GM18519 (cell line): ENCODE results near the gene PDE4D.

ENCODE experiments used
- ATAC-seq: cut with Tn5 transposase; IDR thresholded peaks from one replicate; pipeline ENCODE4 v1.9.1; 2021; ENCODE audit warnings: mild to moderate bottlenecking, moderate library complexity; ENCODE audit not compliant: unreplicated experiment, low FRiP score

PDE4D gene

GRCh38 chr5:59713498-59713844 is 180.1 kb downstream of the PDE4D start:
- no peak for ATAC-seq

- no peak for ATAC-seq
These were observed 180.6 kb downstream of the PDE4D start for GRCh38 chr5:59712836-59713497.

DNA sequence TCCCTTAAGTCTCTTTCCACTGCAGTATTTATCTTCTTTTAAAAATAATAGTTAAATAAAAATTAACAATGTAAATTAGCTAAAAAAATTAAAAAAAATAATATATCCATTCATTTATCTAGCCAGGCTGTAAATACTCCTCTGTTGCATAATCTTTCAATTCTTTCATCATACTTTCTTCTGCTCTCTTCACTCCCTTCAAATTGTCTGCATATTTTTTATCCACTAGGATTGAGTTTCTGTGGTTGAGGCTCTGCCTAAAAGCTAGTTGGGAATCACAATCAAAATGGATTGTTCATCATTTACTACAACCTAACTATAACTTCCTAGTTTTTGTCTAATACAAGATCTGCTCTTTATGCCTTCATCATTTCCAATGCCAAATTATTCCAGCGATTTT is 182.2 kb downstream of the PDE4D start:
- ATAC-seq = no peak

GRCh38 chr5:59709846-59710245 is 183.7 kb downstream of the PDE4D start:
- no peak for ATAC-seq

GRCh38 chr5:59709346-59709821 is 184.1 kb downstream of the PDE4D start:
- ATAC-seq = no peak

GRCh38 chr5:59704936-59705335 is 188.6 kb downstream of the PDE4D start:
- ATAC-seq = no peak

DNA sequence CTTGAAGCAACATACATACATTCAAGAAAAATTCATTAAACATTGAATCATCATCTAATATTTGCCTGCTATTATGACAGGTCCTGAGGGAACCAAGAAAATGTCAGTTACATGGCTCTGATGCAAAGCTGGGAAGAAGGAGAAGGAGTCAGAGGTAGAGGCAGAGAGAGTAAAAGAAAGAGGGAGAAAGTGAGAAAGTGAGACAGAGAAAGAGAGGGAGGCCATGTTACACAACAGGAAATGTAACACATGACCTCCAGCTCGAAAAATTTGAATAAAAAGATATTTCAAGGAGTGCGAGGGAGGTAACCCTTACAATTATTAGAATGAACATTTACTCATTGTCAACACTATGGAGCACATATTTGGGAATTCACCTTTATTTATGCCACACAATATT is 189.7 kb downstream of the PDE4D start:
- no peak for ATAC-seq

DNA sequence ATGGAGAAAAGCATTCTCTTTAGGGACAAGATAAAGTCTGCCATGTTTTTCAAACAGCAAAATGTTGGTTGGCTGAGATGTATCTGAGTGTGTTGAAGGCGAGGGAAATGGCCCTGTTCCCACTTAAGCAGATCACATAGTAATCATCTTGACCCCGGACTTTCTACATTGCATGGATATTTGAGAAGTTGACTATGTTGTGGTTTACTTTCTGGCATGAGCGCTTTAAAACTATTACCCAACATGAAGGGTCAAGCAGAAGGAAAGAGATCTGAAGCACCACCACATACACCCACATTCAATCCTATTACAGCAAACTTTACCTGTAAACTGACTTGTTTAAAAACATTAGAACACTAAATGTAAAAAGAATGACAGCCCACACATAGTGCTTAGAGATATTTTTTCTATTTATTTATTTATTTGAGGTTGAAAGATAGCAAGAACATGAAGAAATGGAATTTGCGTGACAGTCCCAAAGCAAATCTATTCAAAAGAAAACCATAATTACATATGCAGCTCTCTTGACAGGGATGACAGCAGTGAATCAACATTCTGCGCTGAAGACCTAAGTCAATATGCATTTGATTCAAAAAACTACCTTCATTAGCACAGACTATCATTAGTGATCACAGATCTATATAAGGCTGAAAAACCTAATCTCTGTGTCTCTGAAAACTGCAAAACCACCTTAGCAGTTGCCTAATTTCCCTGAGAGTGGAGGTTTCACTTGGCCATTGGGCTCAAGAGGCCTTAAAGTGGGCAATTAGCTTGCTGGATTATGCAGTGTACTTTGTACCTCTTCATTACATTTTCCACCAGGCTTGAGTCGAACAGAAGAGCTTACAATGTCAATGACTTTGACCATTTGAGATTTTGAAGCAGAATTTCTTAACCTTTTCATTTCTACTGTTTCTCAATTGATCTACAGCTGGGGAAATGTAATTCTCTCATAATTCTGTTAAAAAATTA is 195.0 kb downstream of the PDE4D start:
- no peak for ATAC-seq

DNA sequence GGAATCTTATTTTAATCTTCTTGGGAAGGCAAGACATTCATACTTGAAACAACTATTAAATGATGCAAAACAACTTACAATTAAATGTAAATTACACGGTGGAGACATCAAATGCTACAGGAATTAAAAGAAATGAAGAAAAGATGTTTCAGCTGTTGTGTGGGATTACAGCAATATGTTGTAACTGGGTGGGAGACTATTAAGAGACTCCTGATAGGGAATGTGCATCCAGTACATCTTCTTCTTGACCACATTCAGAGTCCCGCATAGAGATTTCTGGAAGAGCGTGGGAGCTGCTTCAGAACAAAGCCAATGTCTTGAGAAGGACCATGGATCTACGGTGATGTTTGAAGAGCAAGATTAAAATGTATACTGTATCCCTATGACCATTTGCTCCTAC is 199.1 kb downstream of the PDE4D start:
- no peak for ATAC-seq

DNA sequence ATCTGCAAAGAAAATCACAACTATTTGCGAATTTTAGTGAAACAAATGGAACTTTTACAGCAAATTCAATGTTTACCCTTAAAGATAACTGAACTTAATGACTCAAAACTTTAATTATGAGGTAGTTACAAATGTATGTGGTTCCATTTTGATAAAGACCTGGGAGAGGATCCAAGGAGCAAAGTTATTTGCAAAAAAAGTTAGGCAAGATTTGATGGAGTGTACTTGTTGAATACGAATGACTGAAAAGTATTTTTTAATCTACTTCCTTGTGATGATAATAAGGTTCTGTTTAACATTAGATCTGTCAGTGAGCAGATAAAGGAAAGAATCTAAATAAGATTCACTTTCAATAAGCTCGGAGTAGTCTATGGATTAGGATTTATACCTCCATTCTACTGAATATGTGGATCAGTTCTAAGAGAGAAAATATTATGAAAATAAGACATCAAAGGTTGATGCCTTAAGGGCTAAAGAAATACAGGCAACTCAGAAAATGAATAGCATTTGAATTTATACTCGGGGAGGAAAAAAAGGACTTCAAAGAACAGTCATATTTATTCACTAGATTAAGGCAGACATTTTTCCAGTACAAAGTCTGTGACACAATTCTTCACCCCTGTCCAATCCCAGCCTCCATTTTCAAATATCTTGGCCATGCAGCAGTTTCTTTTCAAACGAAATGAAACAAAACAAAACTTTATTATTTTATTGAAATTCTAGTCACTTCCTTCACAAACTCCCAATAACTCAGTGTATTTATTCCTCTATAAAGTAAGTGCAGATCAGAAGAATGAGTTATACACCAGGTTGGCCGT is 199.8 kb downstream of the PDE4D start:
- ATAC-seq = no peak

GRCh38 chr5:59685793-59686192 is 207.7 kb downstream of the PDE4D start:
- peak; percentile 79 for ATAC-seq

DNA sequence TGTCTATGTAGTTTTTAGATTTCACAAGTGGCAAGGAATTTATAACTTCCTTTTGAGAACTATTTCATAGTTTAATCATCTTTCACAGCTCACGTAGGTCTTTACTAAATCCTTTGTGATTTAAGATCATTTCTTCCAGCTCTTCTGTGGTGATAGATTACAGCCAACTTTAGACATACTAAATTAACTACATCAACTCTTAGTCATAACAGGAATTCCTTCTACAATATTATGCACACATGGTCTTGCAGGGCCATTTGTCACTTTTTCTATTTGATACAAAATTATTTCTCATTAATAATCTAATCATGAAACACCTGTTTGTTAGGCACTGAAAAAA is 208.4 kb downstream of the PDE4D start:
- ATAC-seq = no peak

DNA sequence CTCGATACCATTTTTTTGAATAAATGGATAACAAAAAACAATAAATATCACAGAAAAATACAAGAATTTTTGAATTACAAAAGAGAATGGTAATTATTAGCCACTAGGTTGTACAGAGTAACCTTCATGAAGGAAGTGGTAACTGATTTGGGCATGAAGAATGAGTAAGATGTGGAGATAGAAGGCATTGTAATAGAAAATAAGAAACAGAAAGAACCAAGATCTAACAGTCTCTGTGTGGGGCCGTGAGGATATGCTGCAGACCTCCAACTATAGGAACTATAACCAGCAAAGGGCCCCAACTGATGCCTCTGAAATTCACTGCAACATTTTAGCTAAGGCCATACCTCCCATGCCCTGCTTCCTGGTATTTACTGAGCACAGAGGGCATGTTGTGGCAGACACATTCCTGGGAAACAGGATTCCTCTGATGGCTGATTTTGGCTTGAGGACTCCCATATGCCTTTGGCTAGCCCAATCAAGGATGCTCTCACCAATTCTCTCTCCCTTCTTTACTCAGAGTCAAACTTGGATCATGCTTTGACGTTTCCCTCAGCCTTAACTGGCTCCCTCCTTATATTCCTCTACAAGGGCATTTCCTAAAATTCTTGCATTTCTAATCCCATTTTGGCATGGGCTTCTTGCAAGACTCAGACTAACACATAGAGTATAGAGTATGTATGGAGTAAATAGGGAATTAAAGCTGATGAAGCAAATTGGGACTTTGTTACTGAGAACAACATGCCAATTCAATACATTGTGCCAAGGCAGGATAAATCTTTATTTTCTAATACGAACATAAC is 208.9 kb downstream of the PDE4D start:
- ATAC-seq = no peak

- ATAC-seq = no peak
These were observed 210.2 kb downstream of the PDE4D start for GRCh38 chr5:59683311-59683710.

DNA sequence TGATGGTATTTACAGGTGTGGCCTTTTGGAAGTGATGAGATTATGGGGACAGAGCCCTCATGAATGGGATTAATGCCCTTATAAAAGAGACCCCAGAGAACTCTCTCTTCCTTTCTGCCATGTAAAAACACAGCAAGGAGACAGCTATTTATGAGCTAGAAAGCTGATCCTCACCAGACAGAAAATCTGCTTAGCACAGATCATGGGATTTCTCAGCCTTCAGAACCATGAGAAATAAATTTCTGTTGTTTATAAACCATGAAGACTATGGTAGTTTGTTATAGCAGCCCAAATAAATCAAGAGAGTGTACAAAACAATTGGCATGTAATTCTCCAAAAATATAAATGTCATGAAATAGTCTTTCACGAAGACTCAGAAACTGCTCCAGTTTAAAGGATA is 211.0 kb downstream of the PDE4D start:
- ATAC-seq = no peak

DNA sequence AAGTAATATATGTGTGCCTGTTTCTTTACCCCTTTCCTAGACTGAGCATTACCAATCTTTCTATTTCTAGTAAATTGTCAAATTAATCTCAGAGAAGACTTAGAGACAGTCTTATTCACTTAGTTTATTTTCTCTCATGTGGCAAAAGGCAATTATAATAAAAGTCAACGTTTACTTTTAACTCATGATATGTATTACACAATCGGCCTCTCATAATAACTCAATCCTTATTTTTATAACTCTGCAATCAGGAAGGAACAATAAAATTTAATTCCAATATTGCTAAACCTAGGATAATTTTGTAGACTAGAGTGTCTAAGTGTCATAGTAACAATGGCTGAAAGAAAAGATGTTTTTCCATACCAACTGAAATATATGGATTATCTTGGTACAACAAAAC is 214.6 kb downstream of the PDE4D start:
- no peak for ATAC-seq

- ATAC-seq = no peak
These were observed 218.8 kb downstream of the PDE4D start for GRCh38 chr5:59674763-59675162.

DNA sequence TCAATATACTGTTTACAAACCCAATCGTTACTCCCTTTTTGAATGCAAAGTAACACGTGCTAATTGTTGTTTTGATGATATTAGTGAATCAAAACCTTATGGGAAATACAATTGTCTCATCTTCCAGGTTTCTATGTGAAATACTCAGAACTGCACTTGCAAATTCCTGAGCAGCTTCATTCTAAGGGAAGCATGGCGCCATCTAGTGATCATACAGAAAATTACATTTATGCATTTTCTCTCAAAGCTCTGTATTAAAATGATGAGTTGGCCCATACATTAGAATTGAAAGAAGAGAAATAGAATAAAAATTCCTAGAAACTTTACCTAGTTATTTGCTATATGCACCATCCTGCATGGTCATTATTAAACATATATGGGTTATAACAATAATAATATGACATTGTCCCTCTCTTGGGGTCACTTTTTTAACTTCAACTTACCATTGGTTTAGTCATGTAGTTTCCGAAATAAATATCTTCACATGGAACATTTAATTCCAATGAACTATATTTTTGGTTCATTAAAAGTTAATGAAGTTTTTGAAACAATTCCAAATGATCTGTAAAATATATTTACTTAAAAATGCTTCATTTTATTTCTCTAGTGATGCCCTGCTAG is 220.0 kb downstream of the PDE4D start:
- peak; percentile 53 for ATAC-seq

DNA sequence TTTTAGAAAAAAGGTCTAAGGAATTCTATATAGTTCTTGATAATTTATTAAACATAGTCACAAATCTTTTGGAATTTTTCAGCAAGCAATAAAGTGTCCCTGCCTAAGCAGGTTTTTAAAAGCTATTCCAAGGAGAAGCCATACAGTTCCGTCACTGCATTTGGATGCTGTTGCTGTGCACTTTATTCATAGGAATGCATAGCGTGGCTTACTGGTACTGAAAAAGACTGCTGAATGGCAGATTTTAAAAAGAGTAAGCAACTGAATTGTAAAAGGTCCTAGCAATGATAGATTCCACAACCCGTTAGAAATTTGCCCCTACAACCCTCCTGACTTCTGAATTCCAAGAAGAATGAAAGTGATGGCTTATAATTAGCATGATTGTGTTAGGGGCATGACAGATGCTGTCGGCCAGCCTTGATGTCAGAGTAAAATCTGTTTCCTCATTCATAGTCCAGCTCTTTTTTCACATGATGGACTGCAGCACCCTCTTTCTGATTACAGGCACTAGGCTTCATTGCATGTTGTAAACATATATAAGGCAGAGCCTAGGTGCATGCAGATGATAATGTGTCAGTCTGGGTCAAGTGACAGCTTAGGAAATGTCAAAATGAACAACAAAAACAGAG is 227.0 kb downstream of the PDE4D start:
- no peak for ATAC-seq
